ENCODE measurements around the gene LIPT1.
"Not testable (repeated sequence)": the region's sequence is repeated elsewhere in the genome, so short reads cannot be mapped to it uniquely, and the experiment has no call there.

Gene LIPT1

GRCh38 chr2:99180755-99181623, 26.2 kb downstream of the LIPT1 start, which contains the start of the genes MITD1 and MRPL30:
MITD1 (minus strand) TSS chr2:99181058; CDS start chr2:99180981, 77 bp downstream.
MRPL30 (plus strand) TSS chr2:99181184; CDS start chr2:99186204, 5,020 bp downstream.
- peak; percentile 90 for DNase-seq

- no peak for DNase-seq
These were observed 26.8 kb downstream of the LIPT1 start for GRCh38 chr2:99181624-99182000.

GRCh38 chr2:99183025-99183424, 28.3 kb downstream of the LIPT1 start:
- peak; percentile 13 for DNase-seq

DNA sequence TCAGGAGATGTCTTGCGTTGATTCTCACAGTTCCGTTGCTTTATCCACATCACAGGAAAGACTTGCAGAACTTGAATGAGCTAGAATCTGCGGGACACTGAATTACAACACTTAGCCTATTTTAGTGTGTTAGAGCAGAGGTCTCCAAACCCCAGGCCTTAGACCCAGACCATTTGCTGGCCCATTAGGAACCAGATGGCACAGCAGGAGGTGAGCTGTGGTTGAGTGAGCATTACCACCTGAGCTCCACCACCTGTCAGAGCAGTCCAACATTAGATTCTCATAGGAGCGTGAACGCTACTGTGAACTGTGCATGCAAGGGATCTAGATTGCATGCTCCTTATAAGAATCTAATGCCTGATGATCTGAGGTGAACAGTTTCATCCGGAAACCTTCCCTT, 30.0 kb downstream of the LIPT1 start:
- DNase-seq, result no peak

DNA sequence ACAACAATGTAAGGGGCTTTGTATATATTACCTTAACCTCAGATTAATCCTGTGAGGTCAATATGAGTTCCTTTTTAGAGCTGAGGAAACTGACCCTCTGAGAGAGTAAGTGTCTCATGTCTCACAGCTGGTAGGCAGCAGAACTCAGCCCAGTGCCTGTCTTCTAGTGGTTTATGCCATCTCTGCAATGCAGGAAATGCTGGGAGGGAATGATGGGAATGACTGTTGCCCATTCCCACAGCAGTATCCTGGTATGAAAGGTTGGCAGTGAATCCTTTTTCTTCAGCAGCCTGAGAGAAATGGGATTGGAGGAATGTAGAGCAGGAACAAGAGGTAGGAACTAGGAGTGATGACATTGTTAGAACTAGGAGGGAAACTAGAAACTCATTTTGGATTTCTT, 32.2 kb downstream of the LIPT1 start:
- DNase-seq, result no peak

- DNase-seq, result no peak
These were observed 33.6 kb downstream of the LIPT1 start for GRCh38 chr2:99188357-99188756.

- no peak for DNase-seq
These were observed 35.8 kb downstream of the LIPT1 start for GRCh38 chr2:99190548-99190947.

DNA sequence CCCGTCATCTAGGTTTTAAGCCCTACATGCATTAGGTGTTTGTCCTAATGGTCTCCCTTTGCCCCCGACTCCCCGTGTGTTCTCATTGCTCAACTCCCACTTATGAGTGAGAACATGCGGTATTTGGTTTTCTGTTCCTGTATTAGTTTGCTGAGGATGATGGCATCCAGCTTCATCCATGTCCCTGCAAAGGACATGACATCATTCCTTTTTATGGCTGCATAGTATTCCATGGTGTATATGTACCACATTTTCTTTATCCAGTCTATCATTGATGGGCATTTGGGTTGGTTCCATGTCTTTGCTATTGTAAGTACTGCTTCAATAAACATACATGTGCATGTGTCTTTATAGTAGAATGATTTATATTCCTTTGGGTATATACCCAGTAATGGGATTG, 37.6 kb downstream of the LIPT1 start:
- DNase-seq, result not testable (repeated sequence)

- no peak for DNase-seq
These were observed 43.5 kb downstream of the LIPT1 start for GRCh38 chr2:99198103-99198841.

- DNase-seq, result no peak
These were observed 45.5 kb downstream of the LIPT1 start for GRCh38 chr2:99200076-99200800.

DNA sequence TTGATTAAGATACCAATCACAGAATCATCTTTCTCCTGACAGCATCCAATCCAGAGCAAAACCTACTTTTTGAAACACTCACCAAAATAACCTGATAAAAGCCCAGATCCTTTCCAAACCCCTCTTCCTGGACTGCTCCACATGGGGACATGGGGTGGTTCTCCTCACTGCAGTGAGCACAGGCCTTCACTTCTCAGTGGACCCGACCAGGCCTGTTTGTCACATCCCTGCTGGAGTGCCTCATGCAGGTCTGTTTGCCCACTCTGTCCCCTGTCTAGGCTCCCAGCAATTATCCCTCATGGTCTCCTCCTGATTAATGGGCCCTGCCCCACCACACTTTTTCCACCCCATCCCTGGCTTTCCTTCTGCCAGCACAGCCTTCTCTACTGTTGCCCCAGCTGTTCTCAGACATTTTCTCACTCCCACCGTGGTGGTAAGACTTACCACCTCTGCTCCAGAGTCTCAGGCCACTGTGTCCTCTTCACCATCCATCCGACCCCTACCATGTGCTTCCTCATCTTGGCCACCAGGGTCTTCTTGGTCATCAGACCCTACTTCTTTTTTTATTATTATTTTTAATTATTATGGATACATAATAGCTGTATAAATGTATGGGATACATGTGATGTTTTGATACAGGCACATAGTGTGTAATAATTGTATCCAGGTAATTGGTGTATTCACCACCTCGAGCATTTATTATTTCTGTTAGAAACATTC, 47.4 kb downstream of the LIPT1 start:
- DNase-seq, result no peak

- no peak for DNase-seq
These were observed 50.7 kb downstream of the LIPT1 start for GRCh38 chr2:99205491-99205890.
